Endodermal cell (in vitro differentiated cells): ENCODE measurements around the gene WFDC2. TPM values are rescaled to one million over a fixed set of nuclear protein-coding genes. Genes with fewer than 3 reads are reported as not detected.

ENCODE experiments used
- DNase-seq: peaks from one replicate; pipeline ENCODE4 v3.0.0-alpha.2; 2017
- H3K27ac ChIP-seq: 2 replicates; pipeline ENCODE4 v1.5.1; 2013; ENCODE audit warnings: mild to moderate bottlenecking, low read depth, low read length, moderate library complexity
- H3K27me3 ChIP-seq: 2 replicates; pipeline ENCODE4 v1.6.1; 2013; ENCODE audit warnings: mild to moderate bottlenecking, low read length, moderate library complexity; ENCODE audit not compliant: insufficient read depth, control insufficient read depth, poor library complexity, severe bottlenecking
- H3K36me3 ChIP-seq: 2 replicates; pipeline ENCODE4 v1.7.0; 2013; ENCODE audit warnings: mild to moderate bottlenecking, low read length, moderate library complexity; ENCODE audit not compliant: control insufficient read depth, insufficient read depth
- H3K4me1 ChIP-seq: one replicate; pipeline ENCODE4 v1.7.0; 2013; ENCODE audit warnings: low read length; ENCODE audit not compliant: control insufficient read depth, insufficient read depth
- H3K4me3 ChIP-seq: 2 replicates; pipeline ENCODE4 v1.5.1; 2013; ENCODE audit warnings: mild to moderate bottlenecking, low read length, moderate library complexity
- H3K9ac ChIP-seq: 2 replicates; pipeline ENCODE4 v1.6.1; 2013; ENCODE audit warnings: mild to moderate bottlenecking, low read length, moderate library complexity; ENCODE audit not compliant: poor library complexity, severe bottlenecking; ENCODE audit errors: extremely low read depth
- H3K9me3 ChIP-seq: 2 replicates; pipeline ENCODE4 v1.6.1; 2013; ENCODE audit warnings: mild to moderate bottlenecking, low read length, moderate library complexity; ENCODE audit not compliant: control insufficient read depth
- H3K27ac Mint-ChIP-seq: 2 replicates; pipeline ENCODE4 v1.8.0; 2020; ENCODE audit warnings: mixed read lengths
- H3K27me3 Mint-ChIP-seq: 2 replicates; pipeline ENCODE4 v1.8.0; 2021; ENCODE audit warnings: mild to moderate bottlenecking, mixed read lengths; ENCODE audit not compliant: insufficient read depth
- H3K36me3 Mint-ChIP-seq: 2 replicates; pipeline ENCODE4 v1.8.0; 2020; ENCODE audit warnings: low read depth, mixed read lengths
- H3K4me1 Mint-ChIP-seq: 2 replicates; pipeline ENCODE4 v1.8.0; 2020; ENCODE audit warnings: mixed read lengths
- H3K4me3 Mint-ChIP-seq: 2 replicates; pipeline ENCODE4 v1.8.0; 2020; ENCODE audit warnings: mild to moderate bottlenecking, moderate library complexity, mixed read lengths
- H3K9me3 Mint-ChIP-seq: 2 replicates; pipeline ENCODE4 v1.8.0; 2020; ENCODE audit warnings: mild to moderate bottlenecking, mixed read lengths
- WGBS, 2 experiments: methylation state at CpG; one replicate each; pipeline versions ENCODE4 v1.1.5 to v1.1.7; 2013; ENCODE audit warnings: missing lambda C conversion rate in 2 of 2, mixed read lengths in 1 of 2; ENCODE audit not compliant: insufficient coverage in 1 of 2, insufficient read length in 1 of 2; 5-methylcytosine and 5-hydroxymethylcytosine counted together
- total RNA-seq, 2 donors: library from RNA; stranded (reverse); fragmentation: NEBNext Ultra II Directional in 1 of 2; extraction: Animal tissue kit (Norgen Biotek cat#: 25700) in 1 of 2; gene quantifications; 2 replicates in 1 of 2; 3 replicates in 1 of 2; pipeline ENCODE4 v1.2.1, GENCODE V29; 2021
- TF ChIP-seq, protein P1 (sequence below): fragments of 200-600 bp; sonication (generic); conservative IDR thresholded peaks from 2 replicates; pipeline ENCODE4 v1.5.0; 2021; ENCODE audit warnings: antibody characterized with exemption, mild to moderate bottlenecking

Gene WFDC2
- total RNA-seq, 2 donors from 2014 or later: 304 to 580 TPM

DNA sequence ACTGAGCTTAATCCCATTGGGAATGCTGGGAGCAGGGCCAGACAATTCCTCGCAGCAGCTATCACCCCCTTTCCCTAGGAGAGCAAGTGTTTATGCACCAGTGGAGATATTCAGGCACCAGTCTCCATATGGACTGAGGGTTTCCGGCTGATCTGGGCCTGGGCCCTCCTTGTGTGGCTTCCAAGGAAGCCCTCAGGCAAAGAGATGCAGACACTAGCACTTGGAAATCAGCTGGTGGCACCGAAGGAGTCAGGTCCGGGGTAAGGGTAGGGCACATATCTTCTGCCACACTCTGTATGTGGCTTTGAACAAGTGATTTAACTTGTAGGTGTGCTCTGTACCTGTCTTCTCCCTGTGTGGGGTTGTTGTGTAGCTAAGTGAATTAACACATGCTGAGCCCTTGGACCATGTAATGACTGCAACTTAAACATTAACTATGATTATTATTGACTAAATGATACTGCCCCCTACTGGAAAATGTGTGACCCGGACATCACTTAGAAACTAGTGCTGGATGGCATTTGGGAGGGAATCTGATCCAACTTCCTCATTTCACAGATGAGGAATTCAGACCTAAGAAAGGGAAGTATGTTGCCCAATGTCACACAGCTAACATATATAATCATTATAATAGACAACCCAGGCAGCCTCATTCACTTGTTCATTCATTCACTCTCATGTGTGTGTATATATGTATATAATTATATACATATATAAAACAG lies 19.3 kb upstream of the WFDC2 start:
- no peaks in the 10 kb centered on the region for H3K9me3 ChIP-seq
- no peak overlapping the region for H3K4me3 Mint-ChIP-seq
- TF ChIP-seq, protein P1, sequence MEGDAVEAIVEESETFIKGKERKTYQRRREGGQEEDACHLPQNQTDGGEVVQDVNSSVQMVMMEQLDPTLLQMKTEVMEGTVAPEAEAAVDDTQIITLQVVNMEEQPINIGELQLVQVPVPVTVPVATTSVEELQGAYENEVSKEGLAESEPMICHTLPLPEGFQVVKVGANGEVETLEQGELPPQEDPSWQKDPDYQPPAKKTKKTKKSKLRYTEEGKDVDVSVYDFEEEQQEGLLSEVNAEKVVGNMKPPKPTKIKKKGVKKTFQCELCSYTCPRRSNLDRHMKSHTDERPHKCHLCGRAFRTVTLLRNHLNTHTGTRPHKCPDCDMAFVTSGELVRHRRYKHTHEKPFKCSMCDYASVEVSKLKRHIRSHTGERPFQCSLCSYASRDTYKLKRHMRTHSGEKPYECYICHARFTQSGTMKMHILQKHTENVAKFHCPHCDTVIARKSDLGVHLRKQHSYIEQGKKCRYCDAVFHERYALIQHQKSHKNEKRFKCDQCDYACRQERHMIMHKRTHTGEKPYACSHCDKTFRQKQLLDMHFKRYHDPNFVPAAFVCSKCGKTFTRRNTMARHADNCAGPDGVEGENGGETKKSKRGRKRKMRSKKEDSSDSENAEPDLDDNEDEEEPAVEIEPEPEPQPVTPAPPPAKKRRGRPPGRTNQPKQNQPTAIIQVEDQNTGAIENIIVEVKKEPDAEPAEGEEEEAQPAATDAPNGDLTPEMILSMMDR: peak; percentile 88
- peaks cover 39% of the 10 kb centered on the region for H3K4me1 Mint-ChIP-seq
- H3K27ac ChIP-seq: no peak overlapping the region
- WGBS, 2 experiments: 68 to 74% methylated on average over 4 to 5 of the region's 5 CpGs
- no peaks in the 10 kb centered on the region for H3K27me3 ChIP-seq
- H3K27ac Mint-ChIP-seq: peak overlapping the region; percentile 87
- H3K27me3 Mint-ChIP-seq: no peaks in the 10 kb centered on the region
- no peaks in the 10 kb centered on the region for H3K36me3 ChIP-seq
- no peak overlapping the region for H3K9ac ChIP-seq
- peak; percentile 67 for DNase-seq
- H3K9me3 Mint-ChIP-seq: no peaks in the 10 kb centered on the region
- H3K36me3 Mint-ChIP-seq: no peaks in the 10 kb centered on the region
- H3K4me3 ChIP-seq: no peak overlapping the region
- peaks cover 9% of the 10 kb centered on the region for H3K4me1 ChIP-seq

DNA sequence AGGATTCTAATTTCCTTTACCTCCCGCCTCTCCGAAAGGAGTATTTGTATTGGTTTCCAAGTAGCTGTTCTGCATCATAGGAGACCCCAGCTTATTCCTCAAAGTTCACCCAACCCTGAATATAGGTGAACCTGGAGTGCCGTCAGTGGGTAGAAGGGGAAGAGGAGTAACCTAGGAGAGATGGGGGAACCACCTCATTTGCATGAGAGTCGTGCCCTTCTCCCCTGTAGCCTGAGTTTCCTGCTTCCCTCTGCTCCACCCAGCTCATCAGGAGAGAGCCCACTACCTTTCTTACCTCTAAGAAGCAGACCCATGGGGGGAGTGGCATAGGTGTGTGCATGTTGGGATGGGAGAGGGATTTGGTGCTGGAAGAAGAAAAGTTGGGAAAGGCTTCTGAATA lies 17.3 kb upstream of the WFDC2 start:
- Histone ChIP-seq H3K4me3 (no peak overlapping the region), H3K36me3 (no peaks in the 10 kb centered on the region), H3K4me1 (peaks cover 9% of the 10 kb centered on the region), H3K9ac (no peak overlapping the region), H3K27me3 (no peaks in the 10 kb centered on the region), H3K9me3 (no peaks in the 10 kb centered on the region), H3K27ac (no peak overlapping the region)
- H3K4me1 Mint-ChIP-seq: peaks cover 26% of the 10 kb centered on the region
- DNase-seq: no peak
- TF ChIP-seq, protein P1: no peak
- H3K9me3 Mint-ChIP-seq: no peaks in the 10 kb centered on the region
- H3K27ac Mint-ChIP-seq: no peak overlapping the region
- H3K27me3 Mint-ChIP-seq: no peaks in the 10 kb centered on the region
- H3K4me3 Mint-ChIP-seq: no peak overlapping the region
- H3K36me3 Mint-ChIP-seq: no peaks in the 10 kb centered on the region
- 81% methylated on average over 4 of the region's 4 CpGs; no CpG with 5 or more reads in 1 of the 2 experiments for WGBS, 2 experiments

DNA sequence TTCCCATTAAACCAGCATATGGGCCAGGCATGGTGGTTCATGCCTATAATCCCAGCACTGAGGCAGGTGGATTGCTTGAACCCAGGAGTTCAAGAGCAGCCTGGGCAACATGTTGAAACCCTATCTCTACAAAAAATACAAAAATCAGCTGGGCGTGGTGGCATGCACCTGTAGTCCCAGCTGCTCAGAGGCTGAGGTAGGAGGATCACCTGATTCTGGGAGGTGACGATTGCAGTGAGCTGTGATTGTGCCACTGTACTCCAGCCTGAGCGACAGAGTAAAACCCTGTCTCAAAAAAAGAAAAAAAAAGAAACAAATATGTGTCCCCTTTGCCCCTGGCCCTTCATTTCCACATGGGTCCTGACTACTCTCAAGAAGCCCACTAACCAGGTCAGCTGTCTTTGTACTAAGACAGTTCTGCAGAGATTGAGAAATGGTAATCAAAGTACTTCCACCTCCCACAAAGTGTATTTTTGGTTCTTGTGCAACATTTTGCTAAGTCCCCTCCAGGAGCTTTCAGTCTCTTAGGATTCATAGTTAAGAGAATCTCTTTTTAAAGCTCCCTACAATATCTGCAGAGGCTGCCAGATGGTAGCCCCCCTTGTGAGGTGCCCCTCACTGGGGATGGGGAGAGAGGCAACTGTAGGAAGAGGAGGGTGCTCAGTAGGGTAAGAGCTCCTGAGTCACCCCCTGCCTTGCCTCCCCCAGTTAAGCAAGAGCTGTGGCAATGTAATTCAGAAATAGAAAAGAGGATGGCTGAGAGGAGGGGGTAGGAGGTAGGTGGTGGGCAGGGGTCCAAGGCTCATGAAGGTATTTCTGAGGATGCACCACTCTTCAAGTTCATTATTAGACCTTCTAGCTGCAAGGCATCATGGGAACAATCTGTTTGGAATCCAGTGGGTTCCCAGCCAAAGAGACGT lies 16.5 kb upstream of the WFDC2 start:
- Mint-ChIP-seq H3K27me3 (no peaks in the 10 kb centered on the region), H3K4me3 (no peak overlapping the region), H3K27ac (no peak overlapping the region), H3K36me3 (no peaks in the 10 kb centered on the region), H3K9me3 (no peaks in the 10 kb centered on the region), H3K4me1 (peaks cover 27% of the 10 kb centered on the region)
- no peak overlapping the region for H3K27ac ChIP-seq
- no peak for DNase-seq
- peaks cover 9% of the 10 kb centered on the region for H3K4me1 ChIP-seq
- no peaks in the 10 kb centered on the region for H3K27me3 ChIP-seq
- no peaks in the 10 kb centered on the region for H3K36me3 ChIP-seq
- WGBS, 2 experiments: 96 to 100% methylated on average over 3 to 4 of the region's 4 CpGs
- no peak overlapping the region for H3K9ac ChIP-seq
- no peak overlapping the region for H3K4me3 ChIP-seq
- H3K9me3 ChIP-seq: no peaks in the 10 kb centered on the region
- TF ChIP-seq, protein P1: no peak
